HG02798 (cell line): ENCODE results near the gene PPP4R4.
A peak's percentile ranks its signal among the peaks of the same experiment; 100 is the strongest.
"Not testable (repeated sequence)": the region's sequence is repeated elsewhere in the genome, so short reads cannot be mapped to it uniquely, and the experiment has no call there.

ENCODE experiments used
- ATAC-seq: cut with Tn5 transposase; IDR thresholded peaks from one replicate; pipeline ENCODE4 v1.9.1; 2021; ENCODE audit warnings: mild to moderate bottlenecking; ENCODE audit not compliant: unreplicated experiment, poor library complexity

The PPP4R4 gene

DNA sequence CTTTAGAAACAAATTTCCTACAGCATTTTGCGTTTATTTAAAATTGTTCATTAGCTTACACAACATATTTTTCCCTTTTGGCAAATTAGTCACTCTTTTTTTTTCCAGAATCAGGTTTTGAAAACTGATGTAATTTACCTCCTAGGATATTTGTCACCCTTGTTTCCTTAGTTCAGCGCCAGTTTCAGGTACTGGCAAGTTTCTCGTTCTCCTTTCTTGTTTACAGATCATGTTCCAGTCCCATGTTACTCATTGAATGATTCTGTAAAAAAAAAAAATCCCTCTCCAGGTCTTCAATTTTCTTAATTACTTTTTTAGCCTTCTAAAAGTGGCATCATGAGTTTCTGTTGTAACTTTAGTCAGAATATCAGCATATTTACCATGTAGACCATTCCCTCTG is 2.7 kb downstream of the PPP4R4 start:
- ATAC-seq: no peak

DNA sequence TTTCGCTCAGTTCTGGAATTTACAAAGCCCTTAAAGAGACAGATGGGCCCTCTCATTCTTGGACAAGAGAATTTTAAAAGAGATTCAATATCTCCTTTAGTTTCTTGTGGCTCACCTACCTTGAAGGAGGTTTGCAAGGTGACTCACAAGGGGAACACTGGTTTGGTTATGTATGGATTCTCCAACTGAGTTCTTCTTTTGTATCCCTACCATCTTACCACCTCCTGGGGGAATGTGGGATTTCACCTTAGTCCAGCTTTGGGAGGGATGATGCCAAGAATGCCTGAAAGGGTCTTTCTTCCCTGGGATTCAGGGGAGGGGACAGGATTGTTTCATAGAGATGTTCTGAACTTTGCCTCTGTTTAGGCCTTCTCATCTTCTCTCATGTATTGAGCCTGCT is 3.7 kb downstream of the PPP4R4 start:
- ATAC-seq: no peak

DNA sequence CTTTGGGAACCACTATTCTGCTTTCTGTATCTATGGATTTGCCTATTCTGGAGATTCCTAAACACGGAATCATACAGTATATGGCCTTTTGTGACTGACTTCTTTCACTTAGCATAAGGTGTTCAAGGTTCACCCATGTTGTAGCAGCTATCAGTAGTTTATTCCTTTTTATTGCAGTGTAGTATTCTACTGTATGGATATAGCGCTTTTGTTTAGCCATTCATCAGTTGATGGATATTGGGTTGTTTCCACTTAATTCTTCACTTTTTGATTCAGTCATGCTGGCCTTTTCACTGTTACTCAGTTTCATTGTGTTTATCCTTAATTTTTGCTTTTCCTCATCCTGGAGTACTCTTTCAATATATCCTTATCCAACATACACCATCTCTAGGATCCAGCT is 5.1 kb downstream of the PPP4R4 start:
- ATAC-seq: no peak

DNA sequence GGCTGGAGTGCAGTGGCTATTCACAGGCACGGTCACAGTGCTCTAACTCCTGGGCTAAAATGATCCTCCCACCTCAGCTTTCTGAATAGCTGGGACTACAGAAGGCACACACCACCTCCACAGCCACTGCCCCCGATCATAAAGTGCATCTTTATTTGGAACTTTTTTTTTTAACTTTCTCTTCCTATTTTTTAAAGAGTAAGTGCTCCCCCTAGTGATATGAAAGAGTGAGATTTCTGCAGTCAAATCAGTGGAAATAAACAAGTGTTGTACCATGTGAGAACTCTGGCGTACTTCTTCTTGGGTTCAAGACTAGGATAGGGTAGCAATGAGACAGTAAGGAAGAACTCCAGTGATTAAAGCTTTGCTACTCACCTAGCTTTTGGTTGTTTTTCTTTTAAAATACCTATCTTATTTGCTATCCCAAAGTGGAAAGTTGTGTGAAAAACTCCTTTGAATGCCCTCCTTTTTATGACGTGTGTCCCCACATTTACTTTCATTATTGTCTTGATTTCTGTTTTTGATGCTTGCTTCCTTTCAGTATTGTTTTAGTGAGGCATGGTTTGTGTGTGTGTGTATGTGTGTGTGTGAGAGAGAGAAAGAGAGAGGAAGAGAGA is 6.6 kb downstream of the PPP4R4 start:
- ATAC-seq: peak; percentile 42

DNA sequence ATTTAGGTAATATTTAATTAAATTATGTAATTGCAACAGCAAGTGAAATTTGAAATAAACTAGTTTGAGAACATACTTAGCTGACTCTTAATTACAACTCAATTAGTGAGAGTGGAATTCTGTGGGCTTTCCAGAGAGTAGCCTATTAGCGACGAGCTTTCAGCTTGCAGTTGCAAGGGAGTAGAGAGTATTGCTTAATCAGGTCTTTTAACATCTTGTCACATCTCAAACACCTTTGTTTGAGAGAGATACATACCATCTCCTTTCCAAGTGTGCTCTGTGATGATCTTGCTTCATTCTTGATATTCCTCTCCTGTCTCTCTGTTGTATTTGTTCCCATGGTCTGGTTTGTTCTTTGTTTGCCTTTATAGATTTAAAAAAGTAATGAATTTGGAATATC is 7.7 kb downstream of the PPP4R4 start:
- ATAC-seq: no peak

DNA sequence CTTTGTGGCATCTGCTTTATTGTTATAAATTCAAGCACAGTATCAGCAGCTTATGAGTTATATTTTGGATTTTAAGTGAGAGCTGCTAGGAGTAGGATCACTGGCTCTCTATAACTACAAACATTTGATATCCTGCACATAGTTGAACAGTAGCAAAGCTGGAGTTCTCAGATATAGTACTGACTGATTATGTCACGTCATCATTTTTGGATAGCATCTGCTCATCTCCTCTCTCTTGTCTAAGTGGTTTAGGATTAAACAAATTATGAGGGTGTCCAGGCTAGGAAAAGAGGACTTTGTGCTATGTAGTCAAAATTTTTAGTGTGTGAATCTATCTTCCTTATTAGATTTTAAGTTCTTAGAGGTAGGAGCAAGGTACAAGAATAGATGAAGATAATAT is 18.4 kb downstream of the PPP4R4 start:
- no peak for ATAC-seq

DNA sequence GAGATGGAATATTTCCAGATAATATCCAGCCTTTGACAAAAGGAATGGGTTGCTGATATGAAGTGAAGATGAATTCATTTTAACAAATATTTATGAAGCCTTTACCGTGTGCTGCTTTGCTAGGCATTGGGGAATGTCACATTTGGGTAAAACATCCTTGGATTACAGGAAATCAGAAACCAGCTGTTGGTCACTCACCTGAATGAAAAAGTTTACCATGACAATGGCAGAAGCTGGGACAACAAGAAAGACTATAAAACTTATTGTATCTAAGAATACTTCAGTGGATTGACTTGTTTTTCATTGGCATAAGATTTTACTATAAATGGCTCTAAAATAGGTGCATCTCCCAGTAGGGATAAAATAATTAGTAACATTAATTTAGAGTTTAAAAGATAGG is 19.7 kb downstream of the PPP4R4 start:
- no peak for ATAC-seq

DNA sequence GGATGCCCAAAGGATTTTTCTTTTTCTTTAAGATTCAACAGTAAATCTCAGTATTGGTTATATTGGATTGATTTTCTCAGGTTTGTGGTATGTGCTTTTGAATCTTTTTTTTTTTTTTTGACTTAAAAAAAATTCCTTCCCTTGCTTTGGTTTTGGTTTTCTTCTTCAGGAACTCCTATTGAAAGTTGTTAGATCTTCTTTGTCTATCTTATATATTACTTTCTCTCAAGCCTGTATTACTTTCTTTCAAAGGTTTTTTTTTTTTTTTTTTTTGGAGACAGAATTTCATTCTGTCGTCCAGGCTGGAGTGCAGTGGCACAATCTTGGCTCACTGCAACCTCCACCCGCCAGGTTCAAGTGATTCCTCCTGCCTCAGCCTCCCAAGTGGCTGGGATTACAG is 21.9 kb downstream of the PPP4R4 start:
- ATAC-seq: no peak

DNA sequence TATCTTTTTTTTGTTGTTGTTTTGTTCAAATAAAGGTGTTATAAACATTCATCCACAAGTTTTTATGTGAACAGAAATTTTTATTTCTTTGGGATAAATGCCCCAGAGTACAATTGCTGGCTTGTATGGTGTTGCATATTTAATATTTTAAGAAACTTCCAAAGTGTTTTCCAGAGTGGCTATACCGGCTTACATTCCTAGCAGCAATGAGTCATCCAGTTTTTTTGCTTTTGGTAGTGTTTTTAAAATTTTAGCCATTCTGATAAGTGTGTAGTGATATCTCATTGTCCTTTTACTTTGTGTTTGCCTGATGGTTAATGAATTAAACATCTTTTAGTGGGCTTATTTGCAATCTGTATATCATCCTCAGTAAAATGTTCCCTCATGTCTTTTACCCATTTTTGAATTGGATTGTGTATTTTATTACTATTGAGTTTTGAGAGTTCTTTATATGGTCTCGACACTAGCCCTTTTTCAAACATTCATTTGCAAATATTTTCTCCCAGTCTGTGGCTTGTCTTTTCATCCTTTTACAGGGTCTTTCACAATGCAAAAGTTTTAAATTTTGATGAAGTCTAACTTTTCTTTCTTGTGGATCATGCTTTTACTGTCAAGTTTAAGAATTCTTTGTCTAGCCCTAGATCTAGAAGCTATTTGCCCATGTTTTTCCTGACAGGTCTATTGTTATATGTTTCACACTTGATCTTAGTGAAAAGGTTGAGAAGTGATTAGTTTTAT is 29.5 kb downstream of the PPP4R4 start:
- no peak for ATAC-seq

DNA sequence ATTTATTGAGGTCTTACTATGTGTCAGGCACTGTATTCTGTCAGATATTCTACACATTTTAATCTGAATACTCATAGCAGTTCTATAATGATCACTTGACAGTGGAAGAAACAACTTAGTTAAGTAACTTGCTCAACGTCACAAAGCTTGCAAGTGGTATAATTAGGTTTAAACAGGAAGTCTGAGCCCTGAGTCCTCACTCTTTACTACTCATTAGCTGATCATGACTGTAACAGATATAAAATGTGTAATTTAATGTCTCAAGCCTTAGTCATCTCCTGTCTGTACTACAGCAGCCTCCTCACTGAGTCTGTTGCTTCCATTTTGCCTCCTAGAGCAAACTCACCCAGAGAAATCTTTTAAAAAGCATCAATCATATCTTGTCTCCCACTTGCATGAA is 38.9 kb downstream of the PPP4R4 start:
- no peak for ATAC-seq

DNA sequence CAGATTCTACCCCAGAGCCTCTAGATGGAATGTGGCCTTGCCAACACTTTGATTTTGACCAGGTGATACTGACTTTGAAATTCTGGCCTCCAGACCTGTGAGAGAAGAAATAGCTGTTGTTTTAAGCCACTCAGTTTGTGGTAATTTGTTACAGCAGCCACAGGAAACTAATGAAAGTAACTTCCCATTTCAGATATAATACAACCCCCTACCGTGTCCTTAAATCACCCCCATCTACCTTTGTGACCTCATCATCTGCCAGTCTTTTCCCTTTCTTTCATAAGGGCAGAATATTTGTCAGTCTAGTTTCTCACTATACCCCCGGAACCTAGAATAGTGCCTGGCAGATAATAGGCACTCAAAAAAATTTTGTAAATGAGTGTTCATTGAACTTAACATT is 39.6 kb downstream of the PPP4R4 start:
- no peak for ATAC-seq

DNA sequence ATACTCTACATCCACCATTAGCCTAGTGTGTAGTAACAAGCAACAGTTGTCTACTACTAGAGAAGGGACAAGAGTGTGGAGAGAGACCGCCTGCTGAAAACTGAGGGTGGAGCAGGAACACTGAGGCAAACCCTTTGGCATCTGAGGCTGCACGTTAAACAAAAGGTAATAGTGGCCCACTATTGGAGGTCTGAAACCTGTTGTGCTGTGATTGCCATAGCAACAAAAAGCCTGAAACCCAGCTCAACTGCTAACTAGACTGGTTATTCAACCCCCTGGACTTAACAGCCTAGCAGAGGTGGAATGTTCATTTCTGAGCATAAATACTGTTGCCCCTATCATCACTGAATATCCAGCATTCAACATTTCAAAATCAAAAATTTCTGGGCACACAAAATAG is 43.0 kb downstream of the PPP4R4 start:
- ATAC-seq: no peak

DNA sequence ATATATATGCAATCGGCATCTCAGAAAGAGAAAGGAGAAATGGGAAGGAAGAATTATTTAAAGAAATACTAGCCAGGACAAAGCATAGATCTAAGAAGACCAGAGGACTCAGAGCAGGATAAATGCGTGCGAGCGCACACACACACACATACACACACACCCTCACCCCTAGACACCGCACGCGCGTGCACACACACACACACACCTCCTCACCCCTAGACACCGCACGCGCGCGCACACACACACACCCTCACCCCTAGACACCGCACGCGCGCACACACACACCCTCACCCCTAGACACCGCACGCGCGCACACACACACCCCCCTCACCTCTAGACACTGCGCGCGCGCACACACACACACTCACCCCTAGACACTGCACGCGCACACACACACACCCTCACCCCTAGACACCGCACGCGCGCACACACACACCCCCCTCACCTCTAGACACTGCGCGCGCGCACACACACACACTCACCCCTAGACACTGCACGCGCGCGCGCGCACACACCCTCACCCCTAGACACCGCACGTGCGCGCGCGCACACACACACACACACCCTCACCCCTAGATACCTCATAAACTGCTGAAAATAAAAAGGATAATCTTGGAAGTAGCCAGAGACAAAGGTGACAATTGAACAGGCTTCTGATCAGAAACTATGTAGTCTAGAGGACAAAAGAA is 44.2 kb downstream of the PPP4R4 start:
- not testable (repeated sequence) for ATAC-seq

DNA sequence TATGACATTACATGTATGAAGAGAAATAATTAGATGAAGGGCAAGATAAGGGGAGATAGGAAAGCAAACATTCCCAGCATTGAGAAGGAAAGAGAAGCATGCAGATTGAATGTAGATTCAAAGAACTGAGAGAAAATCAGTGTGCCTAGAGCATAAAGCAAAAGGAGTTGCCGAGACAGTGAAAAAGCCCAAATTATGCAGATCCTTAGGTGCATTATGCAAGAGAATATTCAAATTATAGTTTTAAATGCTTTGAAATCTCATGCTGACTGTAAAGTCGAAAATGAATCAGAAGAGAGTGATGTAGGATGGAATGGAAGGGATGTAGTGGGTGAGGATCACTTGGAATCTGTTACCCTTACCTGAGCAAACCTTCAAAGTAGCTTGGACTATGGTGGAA is 49.9 kb downstream of the PPP4R4 start:
- no peak for ATAC-seq

DNA sequence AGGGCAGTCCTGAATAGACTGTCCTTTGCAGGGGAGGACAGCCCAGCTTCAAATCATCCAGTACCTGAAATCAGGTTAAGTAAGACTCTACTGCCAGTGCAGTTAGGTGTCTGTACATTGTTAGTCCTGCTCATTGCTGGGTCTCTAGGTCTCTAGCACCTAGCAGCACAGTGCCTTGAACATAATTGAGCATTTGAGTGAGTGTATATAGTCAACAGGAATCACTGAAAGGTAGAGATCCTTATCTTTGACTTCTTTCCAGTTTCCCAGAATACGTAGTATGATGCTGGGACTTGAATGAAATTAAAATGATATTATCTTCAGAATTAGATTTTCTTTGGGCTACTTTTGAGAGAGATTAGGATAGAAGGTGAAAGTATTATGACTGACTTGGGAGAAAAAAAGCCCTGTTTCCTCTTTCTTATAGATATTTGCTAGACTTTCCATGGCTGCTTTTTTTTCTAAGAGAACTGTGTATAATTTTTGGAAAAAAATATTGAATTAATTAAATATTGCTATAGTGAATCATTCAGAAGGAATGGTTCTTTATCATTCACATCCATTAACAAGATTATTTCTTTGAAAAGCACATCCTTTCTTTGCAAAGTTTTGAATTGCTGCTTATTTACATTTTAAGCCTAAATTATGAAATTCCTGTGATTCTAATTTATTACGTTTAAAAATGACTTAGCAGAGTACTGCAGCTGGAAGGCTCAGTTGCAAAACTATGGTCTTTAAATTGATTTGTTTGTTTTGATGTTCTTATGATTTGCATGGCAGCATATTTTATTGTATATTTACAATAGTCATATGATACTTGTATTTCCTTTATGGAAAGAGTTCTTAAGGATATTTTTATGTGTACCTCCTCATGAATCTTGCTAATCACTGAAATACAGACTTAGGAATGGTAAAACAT is 51.6 kb downstream of the PPP4R4 start:
- ATAC-seq: no peak

DNA sequence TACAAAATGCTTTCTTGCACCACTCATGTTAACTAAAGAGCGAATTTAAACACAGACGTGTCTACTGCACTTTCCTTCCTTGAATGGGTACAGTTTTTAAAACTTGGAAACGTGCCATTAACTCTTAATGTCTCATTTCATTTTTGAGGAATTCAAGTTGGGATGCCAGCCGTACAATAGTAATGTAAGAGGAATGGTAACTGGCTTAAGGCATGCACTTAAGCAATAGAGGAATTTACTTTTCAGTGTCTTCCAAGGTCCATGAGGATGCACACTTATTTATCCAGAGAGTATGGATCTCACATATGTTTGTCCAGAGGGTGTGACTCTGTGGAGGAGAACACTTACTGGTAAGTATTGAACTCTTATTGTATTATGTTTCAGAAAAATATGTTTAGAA is 52.9 kb downstream of the PPP4R4 start:
- ATAC-seq: no peak

DNA sequence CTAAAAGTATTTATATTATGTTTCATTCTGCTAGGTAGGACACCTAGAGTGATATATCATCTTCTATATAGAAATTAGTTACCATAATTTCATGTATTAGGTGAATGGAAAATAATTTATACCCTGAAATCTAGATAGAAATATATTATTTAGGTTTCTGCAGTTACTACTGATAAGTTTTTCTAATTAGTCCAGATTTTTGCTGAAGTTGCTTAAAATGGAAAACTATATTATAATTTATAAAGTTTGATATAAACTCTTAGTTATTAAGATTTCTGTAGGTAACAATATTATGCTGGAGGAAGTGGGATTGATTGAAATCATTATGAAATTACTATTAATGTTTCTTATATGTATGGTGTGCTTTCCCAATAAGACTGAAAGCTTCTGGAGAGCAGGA is 62.9 kb downstream of the PPP4R4 start:
- no peak for ATAC-seq

DNA sequence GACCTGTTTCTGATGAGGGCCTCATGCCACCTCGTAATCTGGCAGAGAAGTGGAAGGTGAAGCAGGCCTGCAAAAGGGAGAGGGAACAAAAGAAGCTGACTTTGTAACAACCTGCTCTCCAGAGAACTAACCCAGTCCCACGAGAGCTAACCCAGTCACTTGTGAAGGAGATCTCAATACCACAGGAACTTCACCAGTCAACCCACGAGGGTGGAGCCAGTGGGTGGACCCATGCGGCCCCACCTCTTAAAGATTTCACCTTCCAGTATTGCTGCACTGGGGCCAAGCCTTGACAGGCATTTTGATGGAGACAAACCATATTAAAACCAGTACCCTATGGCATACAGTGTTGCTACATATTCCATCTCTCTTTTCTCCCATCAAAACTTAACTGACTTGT is 63.9 kb downstream of the PPP4R4 start:
- no peak for ATAC-seq

DNA sequence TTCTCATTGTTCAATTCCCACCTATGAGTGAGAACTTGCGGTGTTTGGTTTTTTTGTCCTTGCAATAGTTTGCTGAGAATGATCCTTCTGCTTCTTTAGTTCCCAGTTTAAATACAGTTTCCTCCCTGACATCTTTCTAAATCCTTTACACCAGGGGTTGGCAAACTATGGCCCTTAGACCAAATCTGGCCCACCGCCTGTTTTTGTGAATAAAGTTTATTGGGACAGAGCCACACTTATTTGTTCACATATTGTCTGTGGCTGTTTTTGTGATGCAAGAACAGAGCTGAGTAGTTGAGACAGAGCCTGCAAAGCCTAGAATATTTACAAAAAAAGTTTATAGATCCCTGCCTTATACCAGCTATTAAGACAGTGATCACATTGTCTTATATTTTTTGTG is 65.3 kb downstream of the PPP4R4 start:
- ATAC-seq: no peak

DNA sequence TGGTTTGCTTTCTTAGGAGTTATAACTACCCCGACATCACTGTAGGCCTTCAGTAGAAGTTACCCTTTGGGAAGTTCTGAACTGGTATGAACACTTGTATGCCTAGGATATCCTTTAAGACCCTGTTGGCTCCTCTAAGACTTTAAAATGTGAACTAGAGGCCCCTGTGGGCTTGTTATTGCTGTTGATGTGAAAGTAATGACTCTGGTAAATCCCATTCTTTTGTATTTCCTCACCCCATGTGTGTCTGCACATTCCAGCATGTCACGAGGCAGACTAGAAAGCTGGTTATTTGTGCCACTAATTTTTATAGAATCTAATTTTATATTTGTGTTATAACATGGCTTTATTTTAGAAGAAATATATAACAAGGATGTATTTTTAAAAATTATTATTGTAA is 70.1 kb downstream of the PPP4R4 start:
- no peak for ATAC-seq

DNA sequence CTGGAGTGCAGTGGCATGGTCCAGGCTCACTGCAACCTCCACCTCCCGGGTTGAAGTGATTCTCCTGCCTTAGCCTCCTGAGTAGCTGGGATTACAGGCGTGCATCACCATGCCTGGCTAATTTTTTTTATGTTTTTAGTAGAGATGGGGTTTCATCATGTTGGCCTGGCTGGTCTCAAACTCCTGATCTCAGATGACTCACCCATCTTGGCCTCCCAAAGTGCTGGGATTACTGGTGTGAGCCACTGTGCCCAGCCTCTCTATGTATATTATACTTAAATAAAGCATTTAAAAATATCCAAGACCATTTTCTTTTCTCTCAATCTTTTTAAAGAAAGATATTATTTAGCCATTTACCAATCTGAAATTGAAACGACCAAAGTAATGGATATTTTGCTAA is 90.1 kb downstream of the PPP4R4 start:
- not testable (repeated sequence) for ATAC-seq
